ENCODE measurements around the gene B4GALNT3.

The B4GALNT3 gene

GRCh38 chr12:578748-579419 is 119.1 kb downstream of the B4GALNT3 start:
- DNase-seq = no peak

GRCh38 chr12:579420-580110 is 119.8 kb downstream of the B4GALNT3 start:
- no peak for DNase-seq

- no peak for DNase-seq
Observed at GRCh38 chr12:580813-581212, 121.1 kb downstream of the B4GALNT3 start.

GRCh38 chr12:581321-581720 is 121.6 kb downstream of the B4GALNT3 start:
- no peak for DNase-seq

GRCh38 chr12:581746-582145 is 122.0 kb downstream of the B4GALNT3 start:
- DNase-seq = no peak

GRCh38 chr12:583251-583869 is 123.6 kb downstream of the B4GALNT3 start:
- DNase-seq = no peak

GRCh38 chr12:585062-586061 is 125.6 kb downstream of the B4GALNT3 start:
- no peak for DNase-seq

- no peak for DNase-seq
Observed at GRCh38 chr12:586318-587071, 126.8 kb downstream of the B4GALNT3 start.

- no peak for DNase-seq
Observed at GRCh38 chr12:587132-588023, 127.6 kb downstream of the B4GALNT3 start.

GRCh38 chr12:588024-588322 is 128.2 kb downstream of the B4GALNT3 start:
- DNase-seq = no peak

GRCh38 chr12:588646-589045 is 128.9 kb downstream of the B4GALNT3 start:
- no peak for DNase-seq

- no peak for DNase-seq
Observed at GRCh38 chr12:590206-590750, 130.5 kb downstream of the B4GALNT3 start.

- DNase-seq = peak; percentile 52
Observed at GRCh38 chr12:591167-592023, 131.7 kb downstream of the B4GALNT3 start.

- no peak for DNase-seq
Observed at GRCh38 chr12:592024-592505, 132.3 kb downstream of the B4GALNT3 start.

GRCh38 chr12:593396-594270 is 133.9 kb downstream of the B4GALNT3 start:
- no peak for DNase-seq

GRCh38 chr12:597926-598568 is 138.3 kb downstream of the B4GALNT3 start:
- no peak for DNase-seq

GRCh38 chr12:599756-600155 is 140.0 kb downstream of the B4GALNT3 start:
- DNase-seq = no peak

All from DMS 273 treated with DMSO at 0.1 percent for 48 hours (cell line).